GM12874 (cell line): ENCODE measurements around the gene ADGRG2.

Experiments used
- CTCF ChIP-seq: IDR thresholded peaks from 2 replicates; pipeline ENCODE4 v1.5.1; 2011; ENCODE audit warnings: low read depth, mild to moderate bottlenecking, control low read depth, low read length, moderate library complexity; ENCODE audit not compliant: insufficient read depth

The ADGRG2 gene

DNA sequence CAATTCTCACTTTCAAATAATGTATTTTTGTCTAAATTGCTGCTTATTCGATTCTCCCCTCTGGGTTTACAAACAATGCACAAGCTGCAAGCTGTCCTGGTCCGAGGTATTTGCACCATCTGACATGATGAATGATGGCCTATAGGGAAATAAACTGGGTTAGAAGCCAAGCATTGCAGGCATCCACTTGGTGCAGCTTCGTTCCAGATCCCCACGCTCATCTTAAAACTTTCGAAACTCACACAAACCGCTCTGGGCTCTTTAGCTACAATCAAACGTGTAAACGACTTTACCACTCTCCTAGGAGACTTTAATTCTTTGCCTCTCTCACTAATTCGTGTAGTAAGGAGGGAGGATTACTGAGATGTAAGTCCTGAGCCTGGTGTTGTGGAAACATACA is 157.4 kb downstream of the ADGRG2 start:
- TF ChIP-seq CTCF, result no peak

GRCh38 chrX:18964026-18964425 is 158.2 kb downstream of the ADGRG2 start:
- no peak for TF ChIP-seq CTCF

- TF ChIP-seq CTCF, result no peak
Observed at GRCh38 chrX:18962329-18962728, 159.9 kb downstream of the ADGRG2 start.

- no peak for TF ChIP-seq CTCF
Observed at GRCh38 chrX:18961686-18962085, 160.6 kb downstream of the ADGRG2 start.

- no peak for TF ChIP-seq CTCF
Observed at GRCh38 chrX:18956303-18957032, 165.8 kb downstream of the ADGRG2 start.

DNA sequence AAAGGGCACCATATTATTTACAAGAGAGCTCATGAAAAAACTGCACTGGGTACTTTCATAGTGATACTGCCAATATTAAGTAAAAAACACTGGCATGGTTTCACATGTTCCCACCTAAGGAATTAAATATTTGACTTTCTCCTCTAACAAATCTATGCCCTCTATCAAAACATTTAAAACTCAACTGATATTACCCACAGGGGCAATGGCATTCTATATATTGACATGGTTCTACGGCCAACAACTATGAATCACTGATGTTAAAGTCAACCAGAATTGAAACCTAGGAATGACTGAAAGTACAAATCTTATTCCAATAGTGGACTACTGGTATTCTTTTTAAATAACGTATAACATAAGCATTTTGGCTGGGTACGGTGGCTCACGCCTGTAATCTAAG is 166.6 kb downstream of the ADGRG2 start:
- TF ChIP-seq CTCF, result no peak

DNA sequence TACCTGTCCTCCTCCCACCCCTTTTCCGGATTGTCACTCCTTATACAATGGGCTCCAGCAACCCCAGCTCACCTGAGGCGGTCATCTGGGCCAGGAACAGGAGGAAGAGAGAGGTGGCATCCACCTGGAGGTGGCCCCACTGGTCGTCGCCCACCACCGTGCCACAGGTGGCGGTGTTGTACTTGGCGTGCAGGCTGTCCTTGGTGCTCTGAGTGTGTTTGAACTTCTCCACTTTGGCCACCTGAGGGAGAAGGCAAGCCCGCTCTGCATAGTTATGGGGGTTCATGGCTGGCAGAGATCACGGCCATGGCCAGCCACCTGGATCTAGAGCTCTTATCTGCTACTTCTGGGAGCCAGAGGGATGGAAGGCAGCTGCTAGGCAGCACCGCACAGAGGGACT is 171.2 kb downstream of the ADGRG2 start:
- no peak for TF ChIP-seq CTCF
